ENCODE data around the gene IL10RB. TPM values are rescaled to one million over a fixed set of nuclear protein-coding genes. Genes with fewer than 3 reads are reported as not detected.
"Not testable (repeated sequence)": the region's sequence is repeated elsewhere in the genome, so short reads cannot be mapped to it uniquely, and the experiment has no call there.

Gene IL10RB
- total RNA-seq, 4 donors from 2014 or later = 11.4 to 17.1 (median 14.0) TPM

DNA sequence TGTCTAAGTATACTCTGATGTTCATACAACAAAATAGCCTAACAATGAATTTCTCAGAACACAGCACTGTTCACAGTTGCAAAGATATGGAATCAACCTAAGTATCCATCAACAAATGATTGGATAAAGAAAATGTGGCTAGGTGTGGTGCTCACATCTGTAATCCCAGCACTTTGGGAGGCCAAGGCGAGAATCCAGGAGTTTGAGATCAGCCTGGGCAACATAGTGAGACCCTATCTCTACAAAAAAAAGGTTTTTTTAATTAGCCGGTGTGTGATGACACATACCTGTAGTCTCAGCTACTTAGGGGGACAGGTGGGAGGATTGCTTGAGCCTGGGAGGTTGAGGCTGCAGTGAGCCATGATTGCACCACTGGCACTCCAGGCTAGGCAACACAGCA is 25.8 kb upstream of the IL10RB start:
- ATAC-seq = no peak

DNA sequence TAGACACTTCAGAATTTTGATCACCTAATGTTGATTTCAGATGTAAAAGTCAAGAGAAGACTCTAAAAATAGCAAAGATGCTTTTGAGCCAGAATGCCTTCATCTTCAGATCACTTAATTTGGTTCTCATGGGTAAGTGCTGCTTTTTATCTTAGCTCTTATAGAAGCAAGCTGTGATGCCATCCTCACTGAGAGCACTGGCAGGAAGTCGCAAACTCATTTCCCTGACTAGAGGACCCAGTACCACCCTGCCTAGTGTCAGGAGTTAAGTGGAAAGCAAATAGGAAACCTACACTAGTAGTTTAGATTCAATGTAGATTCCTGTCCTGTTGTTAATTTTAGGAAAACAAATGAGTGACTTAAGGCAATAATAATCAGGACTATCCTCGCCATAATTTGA is 24.3 kb upstream of the IL10RB start:
- in situ Hi-C loops (cut with MboI; ENCODE audit: low sequenced_read_pairs in 4 of 4) (no loop called here), intact Hi-C loops (cut with DNase I; ENCODE audit: low total_unique reads) (no loop called here)
- DNase-seq (no peak), ATAC-seq (no peak)
- Histone ChIP-seq H3K27ac (no peak overlapping the region), H3K9me3 (no peaks in the 10 kb centered on the region), H3K4me1 (peaks cover 38 to 48% of the 10 kb centered on the region in 2 donors), H3K36me3 (peaks cover 0 to 14% of the 10 kb centered on the region in 2 donors), H3K4me3 (no peak overlapping the region), H3K27me3 (no peaks in the 10 kb centered on the region)
- TF ChIP-seq POLR2A (IDR thresholded peaks at IDR 0.05) = no peak
- TF ChIP-seq, protein P1, sequence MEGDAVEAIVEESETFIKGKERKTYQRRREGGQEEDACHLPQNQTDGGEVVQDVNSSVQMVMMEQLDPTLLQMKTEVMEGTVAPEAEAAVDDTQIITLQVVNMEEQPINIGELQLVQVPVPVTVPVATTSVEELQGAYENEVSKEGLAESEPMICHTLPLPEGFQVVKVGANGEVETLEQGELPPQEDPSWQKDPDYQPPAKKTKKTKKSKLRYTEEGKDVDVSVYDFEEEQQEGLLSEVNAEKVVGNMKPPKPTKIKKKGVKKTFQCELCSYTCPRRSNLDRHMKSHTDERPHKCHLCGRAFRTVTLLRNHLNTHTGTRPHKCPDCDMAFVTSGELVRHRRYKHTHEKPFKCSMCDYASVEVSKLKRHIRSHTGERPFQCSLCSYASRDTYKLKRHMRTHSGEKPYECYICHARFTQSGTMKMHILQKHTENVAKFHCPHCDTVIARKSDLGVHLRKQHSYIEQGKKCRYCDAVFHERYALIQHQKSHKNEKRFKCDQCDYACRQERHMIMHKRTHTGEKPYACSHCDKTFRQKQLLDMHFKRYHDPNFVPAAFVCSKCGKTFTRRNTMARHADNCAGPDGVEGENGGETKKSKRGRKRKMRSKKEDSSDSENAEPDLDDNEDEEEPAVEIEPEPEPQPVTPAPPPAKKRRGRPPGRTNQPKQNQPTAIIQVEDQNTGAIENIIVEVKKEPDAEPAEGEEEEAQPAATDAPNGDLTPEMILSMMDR (IDR thresholded peaks at IDR 0.05 in 4 of 5, conservative IDR thresholded peaks at IDR 0.05 in 1 of 5) = no peak

More for the DNA sequence above, 25.8 kb upstream of the IL10RB start:
- Histone ChIP-seq H3K9me3 (no peaks in the 10 kb centered on the region), H3K27ac (no peak overlapping the region), H3K4me1 (peaks cover 41 to 45% of the 10 kb centered on the region in 2 donors), H3K27me3 (no peaks in the 10 kb centered on the region), H3K36me3 (peaks cover 0 to 2% of the 10 kb centered on the region in 2 donors), H3K4me3 (no peak overlapping the region)
- no peak for DNase-seq
- in situ Hi-C loops (cut with MboI; ENCODE audit: low sequenced_read_pairs in 4 of 4) (no loop called here), intact Hi-C loops (cut with DNase I; ENCODE audit: low total_unique reads) (no loop called here)
- TF ChIP-seq, protein P1 (IDR thresholded peaks at IDR 0.05 in 4 of 5, conservative IDR thresholded peaks at IDR 0.05 in 1 of 5) = no peak
- no peak for TF ChIP-seq POLR2A (IDR thresholded peaks at IDR 0.05)

DNA sequence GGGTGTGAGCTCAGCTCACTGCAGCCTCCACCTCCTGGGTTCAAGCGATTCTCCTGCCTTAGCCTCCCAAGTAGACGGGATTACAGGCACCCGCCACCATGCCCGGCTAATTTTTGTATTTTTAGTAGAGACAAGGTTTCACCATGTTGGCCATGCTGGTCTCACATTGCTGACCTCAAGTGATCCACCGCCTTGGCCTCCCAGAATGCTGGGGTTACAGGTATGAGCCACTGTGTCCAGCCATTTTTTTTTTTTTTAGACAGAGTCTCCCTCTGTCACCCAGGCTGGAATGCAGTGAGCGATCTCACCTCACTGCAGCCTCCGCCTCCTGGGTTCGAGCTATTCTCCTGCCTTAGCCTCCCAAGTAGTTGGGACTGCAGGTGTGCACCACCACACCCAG is 23.3 kb upstream of the IL10RB start:
- intact Hi-C loops (cut with DNase I; ENCODE audit: low total_unique reads); H3K4me3 ChIP-seq; H3K27ac ChIP-seq; in situ Hi-C loops (cut with MboI; ENCODE audit: low sequenced_read_pairs in 4 of 4); H3K9me3 ChIP-seq; ATAC-seq; H3K27me3 ChIP-seq; DNase-seq: not testable (repeated sequence)
- Histone ChIP-seq H3K4me1 (peaks cover 28 to 41% of the 10 kb centered on the region in 2 donors), H3K36me3 (peaks cover 0 to 24% of the 10 kb centered on the region in 2 donors)

GRCh38 chr21:33244082-33244778 is 21.9 kb upstream of the IL10RB start:
- TF ChIP-seq POLR2A (IDR thresholded peaks at IDR 0.05) = no peak
- TF ChIP-seq, protein P1 (IDR thresholded peaks at IDR 0.05 in 4 of 5, conservative IDR thresholded peaks at IDR 0.05 in 1 of 5) = no peak
- H3K9me3 ChIP-seq = no peaks in the 10 kb centered on the region
- intact Hi-C loops (cut with DNase I; ENCODE audit: low total_unique reads) = no loop called here
- peak in 1 of 2 donors; percentile 86 for ATAC-seq
- DNase-seq = no peak
- no peaks in the 10 kb centered on the region for H3K27me3 ChIP-seq
- peaks cover 0 to 33% of the 10 kb centered on the region in 2 donors for H3K36me3 ChIP-seq
- in situ Hi-C loops (cut with MboI; ENCODE audit: low sequenced_read_pairs in 4 of 4) = no loop called here
- peaks cover 28 to 37% of the 10 kb centered on the region in 2 donors for H3K4me1 ChIP-seq
- H3K27ac ChIP-seq = peak overlapping the region; percentile 54 to 74 (median 70)
- no peak overlapping the region for H3K4me3 ChIP-seq

- intact Hi-C loops (cut with DNase I; ENCODE audit: low total_unique reads) = no loop called here
- no peak for DNase-seq
- peaks cover 0 to 33% of the 10 kb centered on the region in 2 donors for H3K36me3 ChIP-seq
These were observed 21.4 kb upstream of the IL10RB start for GRCh38 chr21:33244779-33245105.

More at GRCh38 chr21:33244779-33245105, 21.4 kb upstream of the IL10RB start:
- no peak overlapping the region for H3K4me3 ChIP-seq
- no peak for ATAC-seq
- H3K27me3 ChIP-seq = no peaks in the 10 kb centered on the region
- H3K27ac ChIP-seq = peak overlapping the region; percentile 54 to 74 (median 70)
- H3K9me3 ChIP-seq = no peaks in the 10 kb centered on the region
- peaks cover 33 to 38% of the 10 kb centered on the region in 2 donors for H3K4me1 ChIP-seq
- no peak for TF ChIP-seq POLR2A (IDR thresholded peaks at IDR 0.05)
- TF ChIP-seq, protein P1 (IDR thresholded peaks at IDR 0.05 in 4 of 5, conservative IDR thresholded peaks at IDR 0.05 in 1 of 5) = no peak
- in situ Hi-C loops (cut with MboI; ENCODE audit: low sequenced_read_pairs in 4 of 4) = no loop called here
